ENCODE measurements around the gene PCDH15. TPM values are rescaled to one million over a fixed set of nuclear protein-coding genes. Genes with fewer than 3 reads are reported as not detected.

Gene PCDH15
- total and polyA plus RNA-seq, 12 donors, result 1.9 to 34.2 (median 10.2) TPM

DNA sequence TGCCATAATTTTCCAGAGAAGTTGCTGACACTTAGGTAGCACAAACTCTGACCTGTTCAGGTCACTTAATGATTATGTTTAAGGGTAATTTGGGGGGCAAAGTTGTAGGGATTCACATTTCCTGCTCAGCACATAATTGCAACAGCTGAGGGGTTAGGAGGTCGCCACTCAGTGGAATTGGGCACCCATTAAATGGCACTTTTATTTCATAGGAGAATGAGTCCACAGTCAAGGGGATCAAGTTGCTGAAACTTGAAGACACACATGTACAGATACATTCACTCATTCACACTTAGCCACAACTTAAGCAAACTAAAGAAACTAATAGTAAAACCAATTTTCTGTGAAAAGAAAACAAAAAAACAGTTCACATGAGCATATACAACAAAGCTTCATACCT is 1.5 kb downstream of the PCDH15 start:
- Histone ChIP-seq H3K27me3 (no peaks in the 10 kb centered on the region), H3K4me1 (replicated peaks in 1 of 2) (no peaks in the 10 kb centered on the region), H3K9me3 (replicated peaks in 1 of 3) (no peaks in the 10 kb centered on the region), H3K36me3 (replicated peaks in 1 of 2) (no peaks in the 10 kb centered on the region), H3K4me3 (no peak overlapping the region), H3K27ac (no peak overlapping the region)
- DNase-seq, result no peak
- 71 to 85% (median 80%) methylated on average over 1 of the region's 1 CpG for WGBS, 4 donors
- intact Hi-C loops (cut with DNase I), result no loop called here
- TF ChIP-seq POLR2A (IDR thresholded peaks at IDR 0.05) (no peak), CTCF (IDR thresholded peaks at IDR 0.05) (no peak)

DNA sequence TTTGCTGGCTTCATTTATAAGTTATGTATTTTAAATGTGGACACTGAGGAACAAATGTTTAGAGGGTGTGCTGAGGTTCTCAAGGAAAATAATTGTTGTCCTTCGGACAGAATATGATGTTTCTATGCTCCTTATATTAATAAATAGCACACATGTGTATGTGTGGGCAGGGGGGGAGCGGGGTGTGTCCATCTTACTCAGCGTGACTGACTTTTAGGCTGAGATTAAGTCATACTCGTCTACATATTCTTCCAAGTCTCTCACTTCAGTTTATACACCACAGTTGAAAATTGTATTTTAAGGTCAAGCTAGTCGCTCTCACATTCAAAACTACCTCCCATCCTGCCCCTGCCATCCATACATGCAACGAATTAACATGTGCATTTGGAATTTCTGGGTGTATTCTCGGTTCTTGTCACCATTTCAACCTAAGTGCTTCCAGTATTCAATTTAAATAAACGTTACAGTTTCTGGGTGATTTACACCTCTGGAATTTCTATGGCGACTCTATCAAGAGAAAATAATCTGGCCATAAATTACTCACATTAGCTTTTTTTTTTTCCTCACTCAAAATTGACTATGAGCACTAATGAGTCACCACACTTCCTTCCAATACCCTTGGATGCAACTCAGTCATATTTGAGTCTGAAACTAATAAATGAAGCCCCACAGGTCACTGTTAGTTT is 3.3 kb downstream of the PCDH15 start:
- Histone ChIP-seq H3K27ac (no peak overlapping the region), H3K4me1 (replicated peaks in 1 of 2) (no peaks in the 10 kb centered on the region), H3K36me3 (replicated peaks in 1 of 2) (no peaks in the 10 kb centered on the region), H3K9me3 (replicated peaks in 1 of 3) (no peaks in the 10 kb centered on the region), H3K27me3 (no peaks in the 10 kb centered on the region), H3K4me3 (no peak overlapping the region)
- intact Hi-C loops (cut with DNase I), result no loop called here
- 62 to 67% (median 64%) methylated on average over 9 of the region's 9 CpGs for WGBS, 4 donors
- TF ChIP-seq CTCF (IDR thresholded peaks at IDR 0.05) (no peak), POLR2A (IDR thresholded peaks at IDR 0.05) (no peak)
- DNase-seq, result no peak

- no peaks in the 10 kb centered on the region for H3K4me1 ChIP-seq (replicated peaks in 1 of 2)
- intact Hi-C loops (cut with DNase I), result no loop called here
- DNase-seq, result no peak
- H3K27me3 ChIP-seq, result no peaks in the 10 kb centered on the region
- H3K9me3 ChIP-seq (replicated peaks in 1 of 3), result no peaks in the 10 kb centered on the region
- H3K27ac ChIP-seq, result no peak overlapping the region
- no peak overlapping the region for H3K4me3 ChIP-seq
- TF ChIP-seq CTCF (IDR thresholded peaks at IDR 0.05) (no peak), POLR2A (IDR thresholded peaks at IDR 0.05) (no peak)
- H3K36me3 ChIP-seq (replicated peaks in 1 of 2), result no peaks in the 10 kb centered on the region
- 71 to 86% (median 78%) methylated on average over 3 of the region's 3 CpGs for WGBS, 4 donors
These were observed 4.2 kb downstream of the PCDH15 start for GRCh38 chr10:54796881-54797280.

- Histone ChIP-seq H3K4me1 (replicated peaks in 1 of 2) (no peaks in the 10 kb centered on the region), H3K27me3 (no peaks in the 10 kb centered on the region), H3K9me3 (replicated peaks in 1 of 3) (no peaks in the 10 kb centered on the region), H3K27ac (no peak overlapping the region), H3K36me3 (replicated peaks in 1 of 2) (no peaks in the 10 kb centered on the region), H3K4me3 (no peak overlapping the region)
- TF ChIP-seq POLR2A (IDR thresholded peaks at IDR 0.05) (no peak), CTCF (IDR thresholded peaks at IDR 0.05) (no peak)
- 86 to 95% (median 93%) methylated on average over 4 of the region's 4 CpGs for WGBS, 4 donors
- intact Hi-C loops (cut with DNase I), result no loop called here
- DNase-seq, result no peak
These were observed 24.4 kb downstream of the PCDH15 start for GRCh38 chr10:54776622-54777021.
